ENCODE results near the gene AQP12A.

DNA sequence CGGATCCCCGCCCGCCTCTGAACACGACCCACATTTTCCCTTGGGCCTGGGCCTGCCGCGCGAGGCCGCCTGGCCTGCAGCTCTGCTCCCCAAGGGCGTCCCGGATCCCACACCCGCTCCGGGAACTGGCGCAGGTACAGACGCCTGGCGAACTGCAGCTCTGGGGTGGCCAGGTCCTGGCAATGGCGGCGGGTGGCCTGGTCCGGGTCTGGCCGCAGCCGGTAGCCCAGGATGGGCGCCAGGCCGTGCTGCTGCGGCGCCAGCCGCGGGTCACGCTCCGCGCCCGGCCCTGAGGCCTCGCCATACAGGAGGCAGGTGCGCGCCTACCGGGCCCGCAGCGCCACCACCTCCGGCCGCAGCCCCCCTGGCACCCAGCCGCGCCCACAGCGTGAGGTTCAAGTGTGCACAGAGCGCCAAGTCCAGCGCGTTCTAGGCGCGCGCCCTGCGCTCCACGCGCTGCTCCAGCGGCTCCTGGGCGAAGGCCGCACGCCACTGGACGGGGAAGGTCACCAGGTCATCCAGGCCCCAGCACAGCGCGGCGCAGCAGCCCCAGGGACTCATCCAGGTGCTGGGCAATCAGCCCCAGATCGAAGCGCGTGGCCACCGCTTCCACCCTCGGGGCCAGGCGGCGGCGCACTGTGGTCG is 9.5 kb downstream of the AQP12A start:
- TF ChIP-seq POLR2A (IDR thresholded peaks at IDR 0.05): no peak
- no peak for TF ChIP-seq CTCF (IDR thresholded peaks at IDR 0.05)

All from heart left ventricle (tissue), 13 donors.